Measurements from ENCODE around the gene SLC26A6.

Gene SLC26A6

GRCh38 chr3:48633256-48633655 lies 2.0 kb downstream of the SLC26A6 start:
- no peak for DNase-seq (ENCODE audit: low read depth in 2 of 3, low spot score in 2 of 3)

DNA sequence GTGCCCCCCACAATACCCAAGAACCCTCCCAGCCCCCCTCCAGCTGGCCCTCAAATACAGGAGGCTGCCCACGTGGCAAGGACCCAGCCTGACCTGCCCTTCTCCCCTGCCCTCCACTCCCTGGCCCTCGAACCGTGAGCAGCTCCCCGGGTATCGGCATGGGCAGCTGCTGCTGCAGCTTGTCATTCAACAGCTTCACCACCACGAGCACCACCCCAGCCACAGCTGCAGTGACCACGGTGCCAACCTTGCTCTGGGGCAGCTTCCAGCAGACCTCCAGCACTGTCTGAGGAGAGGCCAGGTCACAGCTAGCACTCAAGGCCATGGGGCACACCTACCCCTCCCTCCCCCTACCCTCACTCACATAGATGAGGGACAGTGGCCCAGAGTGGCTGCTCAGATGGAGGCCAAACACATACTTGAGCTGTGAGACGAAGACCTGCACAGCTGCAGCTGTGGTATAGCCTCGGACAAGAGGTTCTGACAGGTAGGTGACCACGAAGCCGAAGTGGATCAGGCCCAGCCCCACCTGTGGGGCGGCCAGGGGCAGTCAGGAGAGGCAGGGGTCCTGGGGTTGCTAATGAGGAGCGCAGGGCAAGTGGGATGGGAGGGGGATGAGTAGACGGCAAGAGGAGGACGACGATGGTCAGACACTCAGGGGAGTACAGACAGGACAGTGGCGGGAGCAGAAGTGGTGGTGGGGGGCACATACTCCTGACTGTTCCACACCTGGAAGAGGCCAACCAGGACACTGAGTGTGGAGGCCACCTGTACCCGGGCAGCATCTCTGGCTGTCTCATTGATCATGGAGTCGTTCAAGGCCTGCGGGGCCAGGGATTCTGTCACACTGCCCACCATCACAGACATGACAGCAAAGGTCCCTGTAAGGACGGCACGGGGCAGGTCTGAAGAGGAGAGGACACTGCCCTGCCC lies 3.5 kb downstream of the SLC26A6 start:
- no peak for DNase-seq (ENCODE audit: low read depth in 2 of 3, low spot score in 2 of 3)

- no peak for DNase-seq (ENCODE audit: low read depth in 2 of 3, low spot score in 2 of 3)
Measured at GRCh38 chr3:48630833-48631232, 4.4 kb downstream of the SLC26A6 start.

- no peak for DNase-seq (ENCODE audit: low read depth in 2 of 3, low spot score in 2 of 3)
Measured at GRCh38 chr3:48630407-48630806, 4.9 kb downstream of the SLC26A6 start.

DNA sequence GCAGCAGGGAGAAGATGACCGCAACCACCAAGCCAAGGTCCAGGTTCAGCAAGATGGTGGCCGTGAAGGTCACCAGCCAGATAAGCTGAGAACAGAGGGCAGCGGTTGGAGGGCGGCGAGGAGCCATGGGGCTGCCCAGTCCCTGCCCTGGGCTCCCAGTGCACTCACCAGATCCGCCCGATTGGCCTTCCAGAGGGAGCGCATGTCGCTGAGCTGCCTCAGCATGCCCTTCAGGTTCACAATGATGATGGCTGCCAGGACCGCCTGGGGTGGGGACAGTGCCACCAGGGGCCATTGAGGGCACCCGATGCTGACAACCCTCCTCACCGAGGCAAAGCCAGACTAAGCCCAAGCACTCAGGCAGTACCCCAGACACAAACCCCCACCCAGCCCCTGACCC lies 5.4 kb downstream of the SLC26A6 start:
- no peak for DNase-seq (ENCODE audit: low read depth in 2 of 3, low spot score in 2 of 3)

GRCh38 chr3:48628277-48629017 lies 6.8 kb downstream of the SLC26A6 start:
- DNase-seq (ENCODE audit: low read depth in 2 of 3, low spot score in 2 of 3): no peak

DNA sequence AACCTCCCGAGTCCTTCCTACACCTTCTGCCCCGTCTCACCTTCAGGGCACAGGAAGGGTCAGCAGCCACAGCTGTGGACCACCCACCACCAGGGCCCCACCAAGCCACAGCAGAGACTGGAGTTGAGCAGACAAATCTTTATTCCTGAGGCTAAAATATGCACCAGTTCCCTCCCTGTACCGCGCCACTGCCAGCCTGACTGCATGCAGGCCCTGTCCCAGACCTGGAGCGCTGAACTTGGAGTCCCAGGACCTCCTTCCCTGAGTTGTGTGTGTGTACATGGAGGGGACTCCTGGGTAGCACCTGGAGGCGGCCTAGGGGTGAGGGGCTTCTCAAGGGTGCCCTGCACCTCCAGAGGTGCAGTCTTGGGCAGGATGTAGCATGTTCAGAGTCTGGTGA lies 9.7 kb downstream of the SLC26A6 start:
- no peak for DNase-seq (ENCODE audit: low read depth in 2 of 3, low spot score in 2 of 3)

DNA sequence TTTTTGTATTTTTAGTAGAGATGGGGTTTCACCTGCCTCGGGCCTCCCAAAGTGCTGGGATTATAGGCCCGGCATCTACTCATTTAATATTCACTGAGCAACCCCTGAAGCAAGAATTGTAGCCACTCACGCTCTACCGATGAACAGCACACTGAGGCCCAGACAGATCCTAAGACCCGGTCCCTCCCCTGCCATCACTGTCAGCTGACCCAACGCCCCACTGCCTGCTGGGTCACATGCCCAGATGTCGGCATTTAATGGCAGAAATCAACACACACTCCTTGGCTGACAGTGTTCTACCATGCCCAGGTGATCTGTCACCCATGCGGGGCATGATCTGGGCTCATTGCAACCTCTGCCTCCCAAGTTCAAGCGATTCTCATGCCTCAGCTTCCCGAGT lies 10.5 kb downstream of the SLC26A6 start:
- DNase-seq (ENCODE audit: low read depth in 2 of 3, low spot score in 2 of 3): no peak

DNA sequence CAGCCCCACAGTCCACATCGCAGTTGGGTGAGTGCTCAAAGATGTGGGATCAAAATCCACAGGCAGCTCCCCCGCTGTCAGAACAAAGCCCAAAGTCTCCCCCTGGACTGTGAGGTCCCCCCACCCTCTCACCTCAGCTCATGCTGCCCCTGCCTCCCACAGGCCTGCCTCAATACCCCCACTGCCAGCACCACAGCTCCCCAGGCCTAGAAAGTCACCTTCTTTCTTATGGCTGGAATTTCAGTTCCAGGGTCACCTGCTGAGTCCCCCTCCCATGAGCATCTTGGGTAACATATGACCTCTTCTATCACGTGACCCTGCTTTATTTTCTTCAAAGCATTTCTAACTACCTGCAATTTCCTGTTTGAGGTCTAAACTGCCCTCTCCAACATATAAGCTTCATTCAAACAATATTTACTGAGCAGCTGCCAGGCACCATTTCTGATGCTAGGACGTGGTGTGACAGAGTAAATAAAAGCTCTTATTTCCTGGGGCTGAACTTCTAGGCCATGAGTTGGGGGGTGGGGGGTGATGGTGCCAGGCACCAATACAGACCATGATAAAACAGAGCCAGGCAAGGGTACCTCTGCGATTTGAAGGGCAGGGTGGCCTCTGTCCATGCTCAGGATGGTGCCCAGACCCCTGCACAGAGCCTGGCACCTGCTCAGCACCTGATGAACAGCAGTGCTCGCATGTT lies 11.3 kb downstream of the SLC26A6 start:
- no peak for DNase-seq (ENCODE audit: low read depth in 2 of 3, low spot score in 2 of 3)

DNA sequence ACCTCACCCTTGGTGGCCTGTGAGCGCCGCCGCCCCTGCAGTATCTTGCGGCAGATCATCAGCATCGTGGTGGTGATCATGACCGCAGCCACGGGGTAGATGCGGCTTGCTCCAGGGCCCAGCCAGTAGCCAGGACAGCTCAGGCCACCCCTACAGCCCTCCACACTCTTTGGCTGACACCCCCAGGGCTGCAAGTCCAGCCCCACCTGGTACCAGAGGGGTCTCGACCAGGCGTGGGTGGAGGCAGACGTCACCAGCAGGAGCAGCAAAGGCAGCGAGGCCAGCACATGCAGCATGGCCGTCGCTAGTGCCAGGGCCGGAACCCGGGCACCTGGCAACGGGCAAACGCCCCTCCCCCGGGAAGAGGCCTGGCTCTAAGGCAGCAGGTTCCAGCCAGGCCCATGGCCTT lies 13.8 kb downstream of the SLC26A6 start, which contains the start of gene TMEM89:
Gene TMEM89, minus strand, starts transcription at position 309 of the 409 bp plus-strand sequence. Its CDS starts 13 bp downstream, at position 296.
- no peak for DNase-seq (ENCODE audit: low read depth in 2 of 3, low spot score in 2 of 3)

DNA sequence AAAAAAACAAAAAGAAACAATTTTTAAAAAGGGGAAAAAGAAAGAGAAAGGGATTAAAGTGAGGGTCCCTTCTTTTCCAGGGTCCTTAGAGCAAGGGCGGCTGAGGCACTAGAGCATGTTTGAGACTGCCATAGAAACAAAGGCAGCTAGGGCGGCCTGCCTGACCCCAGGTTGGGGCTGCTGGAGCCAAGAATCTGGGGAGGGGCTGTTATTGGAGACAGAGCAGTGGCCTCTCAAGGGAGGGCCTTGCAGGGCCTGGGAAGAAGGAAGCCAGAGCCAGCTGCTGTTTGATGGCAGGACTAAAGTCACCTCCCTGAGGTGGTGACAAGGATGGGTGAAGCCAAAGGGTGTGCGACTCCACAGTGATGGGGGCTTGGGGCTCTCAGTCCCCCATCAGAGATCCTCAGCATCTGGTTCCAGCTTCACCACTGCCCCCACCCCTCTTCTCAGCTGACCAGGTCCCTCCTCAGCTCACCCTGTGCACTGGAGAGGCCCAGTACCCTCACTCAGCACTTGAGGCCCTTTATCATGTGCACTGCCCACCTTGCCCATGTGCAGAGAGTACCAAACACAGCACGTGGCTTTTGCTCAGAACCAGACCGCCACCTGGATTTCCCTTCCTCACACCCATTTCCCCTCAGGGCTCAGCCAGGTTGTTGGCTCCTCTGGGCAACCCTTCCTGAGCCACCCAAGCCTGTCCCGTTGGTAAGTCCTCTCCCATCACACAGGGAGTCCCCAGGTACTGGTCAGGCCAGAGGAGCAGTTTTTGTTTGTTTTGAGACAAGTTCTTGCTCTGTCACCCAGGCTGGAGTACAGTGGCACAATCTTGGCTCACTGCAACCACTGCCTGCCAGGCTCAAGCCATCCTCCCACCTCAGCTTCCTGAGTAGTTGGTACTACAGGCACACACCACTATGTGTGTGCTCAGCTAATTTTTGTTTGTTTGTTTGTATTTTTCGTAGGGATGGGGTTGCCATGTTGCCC lies 15.4 kb downstream of the SLC26A6 start:
- no peak for DNase-seq (ENCODE audit: low read depth in 2 of 3, low spot score in 2 of 3)

DNA sequence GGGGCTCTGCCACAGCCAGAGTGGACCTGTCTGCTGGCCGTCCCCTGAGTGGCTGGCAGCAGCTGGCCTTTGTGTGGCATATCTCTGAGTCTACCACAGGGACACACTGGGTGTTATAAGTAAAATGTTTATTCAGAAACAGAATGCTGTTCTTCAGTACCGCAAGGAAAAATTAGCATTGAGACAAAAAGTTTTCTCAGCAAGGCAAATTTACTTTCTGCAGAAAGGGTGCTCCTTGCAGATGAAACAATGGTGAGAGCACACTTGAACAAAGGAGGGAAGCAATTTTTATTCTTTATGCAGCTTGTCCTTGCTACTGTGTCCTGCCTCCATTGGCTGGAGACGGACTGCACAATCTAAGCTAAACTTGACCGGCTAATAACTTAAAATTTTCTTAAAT lies 17.7 kb downstream of the SLC26A6 start:
- DNase-seq (ENCODE audit: low read depth in 2 of 3, low spot score in 2 of 3): no peak

DNA sequence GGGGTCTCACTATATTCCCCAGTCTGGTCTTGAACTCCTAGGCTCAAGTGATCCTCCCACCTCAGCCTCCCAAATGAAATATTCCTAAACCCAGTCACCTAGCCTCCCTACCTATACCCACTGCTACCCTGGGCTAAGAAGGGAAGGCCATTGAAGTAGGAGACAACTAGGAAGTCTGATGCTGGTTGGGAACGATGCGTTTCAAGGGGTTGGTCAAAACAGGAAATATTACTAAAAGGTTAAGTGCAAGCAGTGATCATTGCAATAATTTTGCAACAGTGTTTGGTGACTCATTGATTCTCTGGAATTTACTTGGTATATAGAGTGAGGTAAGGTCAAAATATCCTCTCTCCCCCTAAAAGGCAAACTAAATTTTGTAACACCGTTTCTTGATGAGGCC lies 21.2 kb downstream of the SLC26A6 start:
- no peak for DNase-seq (ENCODE audit: low read depth in 2 of 3, low spot score in 2 of 3)

DNA sequence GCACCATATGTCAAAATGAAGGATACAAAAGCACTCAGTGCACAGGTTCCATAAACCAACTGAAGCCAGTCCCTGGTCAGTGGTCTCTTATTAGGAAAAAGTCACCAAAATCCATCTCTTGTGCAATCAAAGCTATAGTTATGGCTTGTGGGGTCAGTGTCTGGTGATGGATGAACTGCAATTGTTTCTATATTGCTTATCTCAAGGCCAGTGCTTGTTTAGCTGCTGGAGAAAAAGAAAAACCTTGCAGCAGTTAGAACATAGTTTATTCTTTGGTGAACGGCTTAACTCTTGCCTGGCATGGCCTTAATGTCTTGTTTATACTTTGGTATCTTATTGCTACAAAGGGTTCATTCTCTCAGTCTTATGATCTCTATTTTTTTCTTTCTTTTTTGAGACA lies 23.0 kb downstream of the SLC26A6 start:
- DNase-seq (ENCODE audit: low read depth in 2 of 3, low spot score in 2 of 3): no peak

DNA sequence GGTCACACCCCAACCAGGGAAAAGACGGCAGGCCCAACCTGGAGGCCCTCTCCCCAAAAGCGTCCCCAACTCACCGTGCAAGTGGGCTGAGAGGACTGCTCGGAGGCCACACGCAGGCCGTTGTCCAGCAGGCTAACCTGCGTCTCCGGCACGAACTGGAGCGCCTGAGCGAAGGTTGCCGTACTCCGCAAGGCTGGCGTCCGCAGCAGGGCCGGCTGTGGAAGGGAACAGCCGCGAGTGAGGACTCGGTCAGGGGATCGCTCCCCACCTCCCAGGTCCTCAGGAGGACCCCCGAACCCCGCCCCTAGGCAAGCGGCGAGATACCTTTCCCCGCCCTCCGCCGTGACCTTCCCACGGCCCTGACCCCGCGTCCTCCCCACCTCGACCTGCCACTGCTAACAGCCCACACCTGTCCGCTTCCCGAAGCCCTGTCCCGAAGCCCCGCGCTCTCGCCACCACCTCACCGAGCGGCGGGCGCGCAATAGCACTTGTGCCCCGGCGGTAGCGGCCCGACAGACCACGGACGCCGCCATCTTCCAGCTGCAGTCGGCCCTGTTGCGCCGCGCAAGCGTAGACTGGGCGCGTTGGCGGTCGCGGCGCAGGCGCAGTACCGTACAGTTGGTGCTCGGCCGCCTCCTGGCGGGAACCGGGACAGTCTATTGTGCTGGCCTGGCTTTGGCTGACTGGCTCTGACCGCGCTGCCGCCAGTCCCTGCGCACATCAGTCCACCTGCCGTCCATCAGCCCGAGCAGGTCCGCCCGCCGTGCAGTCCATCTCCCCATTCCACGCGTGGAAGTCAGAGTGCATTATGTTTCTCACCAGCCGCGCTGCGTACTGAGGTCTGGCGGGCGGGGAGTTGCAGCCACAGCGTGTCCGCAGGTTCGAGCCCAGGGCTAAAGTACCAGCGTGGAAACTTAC lies 25.9 kb downstream of the SLC26A6 start, which contains the start of gene UQCRC1:
Gene UQCRC1, minus strand, starts transcription at position 559 of the 918 bp plus-strand sequence. Its CDS starts 26 bp downstream, at position 533.
- peak; percentile 82 to 87 (median 86) for DNase-seq (ENCODE audit: low read depth in 2 of 3, low spot score in 2 of 3)

DNA sequence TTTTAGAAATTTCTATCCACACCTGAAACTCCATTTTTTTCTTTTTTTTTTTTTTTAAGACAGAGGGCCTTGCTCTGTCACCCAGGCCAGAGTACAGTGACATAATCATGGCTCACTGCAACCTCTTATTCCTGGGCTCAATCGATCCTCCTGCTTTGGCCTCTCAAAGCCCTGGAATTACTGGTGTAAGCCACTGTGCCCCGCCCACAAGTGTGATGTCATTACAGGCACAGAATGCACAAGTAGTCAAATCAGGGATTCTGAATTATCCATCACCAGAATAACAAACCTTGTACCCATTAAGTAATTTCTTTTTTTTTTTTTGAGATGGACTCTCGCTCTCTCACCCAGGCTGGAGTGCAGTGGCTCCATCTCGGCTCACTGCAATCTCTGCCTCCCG lies 27.7 kb downstream of the SLC26A6 start:
- DNase-seq (ENCODE audit: low read depth in 2 of 3, low spot score in 2 of 3): no peak

GRCh38 chr3:48601622-48601994 lies 33.7 kb downstream of the SLC26A6 start:
- DNase-seq (ENCODE audit: low read depth in 2 of 3, low spot score in 2 of 3): no peak

GRCh38 chr3:48600711-48601621 lies 34.3 kb downstream of the SLC26A6 start:
- no peak for DNase-seq (ENCODE audit: low read depth in 2 of 3, low spot score in 2 of 3)

Measured in activated CD8-positive, alpha-beta memory T cell treated with anti-CD3 and anti-CD28 coated beads for 48 hours (primary cell).